ENCODE results near the gene MCF2. TPM values are rescaled to one million over a fixed set of nuclear protein-coding genes. Genes with fewer than 3 reads are reported as not detected.

MCF2 gene
- total RNA-seq, 1 experiment from 2014 or later, result 2.7 TPM

- no peaks in the 10 kb centered on the region for H3K4me1 ChIP-seq (ENCODE audit: insufficient read depth, low read length, poor library complexity, severe bottlenecking)
- intact Hi-C loops (cut with micrococcal nuclease; ENCODE audit: unreplicated experiment), result no loop called here
- H3K36me3 ChIP-seq (ENCODE audit: insufficient read depth, low read length, poor library complexity, severe bottlenecking), result no peaks in the 10 kb centered on the region
- ChIA-PET CTCF (no interaction called here), POLR2A (ENCODE audit: low non-redundant PET) (interaction anchor here (0.7 kb wide), 1 partner anchor 17 kb away, joined by 3 read pairs; no protein-coding TSS in a partner anchor)
- H3K9me3 ChIP-seq (ENCODE audit: low read depth, low read length, poor library complexity, severe bottlenecking), result no peaks in the 10 kb centered on the region
- H3K4me3 ChIP-seq (ENCODE audit: low read depth, low read length, poor library complexity, severe bottlenecking), result no peak overlapping the region
- TF ChIP-seq, protein P1, sequence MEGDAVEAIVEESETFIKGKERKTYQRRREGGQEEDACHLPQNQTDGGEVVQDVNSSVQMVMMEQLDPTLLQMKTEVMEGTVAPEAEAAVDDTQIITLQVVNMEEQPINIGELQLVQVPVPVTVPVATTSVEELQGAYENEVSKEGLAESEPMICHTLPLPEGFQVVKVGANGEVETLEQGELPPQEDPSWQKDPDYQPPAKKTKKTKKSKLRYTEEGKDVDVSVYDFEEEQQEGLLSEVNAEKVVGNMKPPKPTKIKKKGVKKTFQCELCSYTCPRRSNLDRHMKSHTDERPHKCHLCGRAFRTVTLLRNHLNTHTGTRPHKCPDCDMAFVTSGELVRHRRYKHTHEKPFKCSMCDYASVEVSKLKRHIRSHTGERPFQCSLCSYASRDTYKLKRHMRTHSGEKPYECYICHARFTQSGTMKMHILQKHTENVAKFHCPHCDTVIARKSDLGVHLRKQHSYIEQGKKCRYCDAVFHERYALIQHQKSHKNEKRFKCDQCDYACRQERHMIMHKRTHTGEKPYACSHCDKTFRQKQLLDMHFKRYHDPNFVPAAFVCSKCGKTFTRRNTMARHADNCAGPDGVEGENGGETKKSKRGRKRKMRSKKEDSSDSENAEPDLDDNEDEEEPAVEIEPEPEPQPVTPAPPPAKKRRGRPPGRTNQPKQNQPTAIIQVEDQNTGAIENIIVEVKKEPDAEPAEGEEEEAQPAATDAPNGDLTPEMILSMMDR (conservative IDR thresholded peaks at IDR 0.05; ENCODE audit: low read depth, low read length), result no peak
- TF ChIP-seq EZH2 (IDR thresholded peaks at IDR 0.05; ENCODE audit: borderline replicate concordance, low read depth, low read length, poor library complexity, severe bottlenecking), result no peak
- no peak for DNase-seq (ENCODE audit: low spot score)
- no TSS peak for BruUV-seq (replicated peaks)
- H3K27me3 ChIP-seq (replicated peaks; ENCODE audit: insufficient read depth, low read depth, low read length, poor library complexity), result no peaks in the 10 kb centered on the region
- no peak overlapping the region for H3K27ac ChIP-seq (ENCODE audit: low read depth, low read length, poor library complexity, severe bottlenecking)
Observed at GRCh38 chrX:139720979-139721378, 13.0 kb upstream of the MCF2 start.

GRCh38 chrX:139720136-139720535 is 12.2 kb upstream of the MCF2 start:
- POLR2A ChIA-PET (ENCODE audit: low non-redundant PET), result no interaction called here
- no peaks in the 10 kb centered on the region for H3K36me3 ChIP-seq (ENCODE audit: insufficient read depth, low read length, poor library complexity, severe bottlenecking)
- TF ChIP-seq, protein P1 (conservative IDR thresholded peaks at IDR 0.05; ENCODE audit: low read depth, low read length), result no peak
- TF ChIP-seq EZH2 (IDR thresholded peaks at IDR 0.05; ENCODE audit: borderline replicate concordance, low read depth, low read length, poor library complexity, severe bottlenecking), result no peak
- no peak for DNase-seq (ENCODE audit: low spot score)
- intact Hi-C loops (cut with micrococcal nuclease; ENCODE audit: unreplicated experiment), result no loop called here
- H3K9me3 ChIP-seq (ENCODE audit: low read depth, low read length, poor library complexity, severe bottlenecking), result no peaks in the 10 kb centered on the region
- no peaks in the 10 kb centered on the region for H3K4me1 ChIP-seq (ENCODE audit: insufficient read depth, low read length, poor library complexity, severe bottlenecking)
- CTCF ChIA-PET, result no interaction called here
- no peak overlapping the region for H3K4me3 ChIP-seq (ENCODE audit: low read depth, low read length, poor library complexity, severe bottlenecking)
- no peaks in the 10 kb centered on the region for H3K27me3 ChIP-seq (replicated peaks; ENCODE audit: insufficient read depth, low read depth, low read length, poor library complexity)
- no peak overlapping the region for H3K27ac ChIP-seq (ENCODE audit: low read depth, low read length, poor library complexity, severe bottlenecking)
- BruUV-seq (replicated peaks), result no TSS peak

GRCh38 chrX:139702658-139703057 is 5.3 kb downstream of the MCF2 start:
- Histone ChIP-seq H3K27ac (ENCODE audit: low read depth, low read length, poor library complexity, severe bottlenecking) (no peak overlapping the region), H3K36me3 (ENCODE audit: insufficient read depth, low read length, poor library complexity, severe bottlenecking) (no peaks in the 10 kb centered on the region), H3K27me3 (replicated peaks; ENCODE audit: insufficient read depth, low read depth, low read length, poor library complexity) (no peaks in the 10 kb centered on the region), H3K9me3 (ENCODE audit: low read depth, low read length, poor library complexity, severe bottlenecking) (no peaks in the 10 kb centered on the region), H3K4me1 (ENCODE audit: insufficient read depth, low read length, poor library complexity, severe bottlenecking) (no peaks in the 10 kb centered on the region), H3K4me3 (ENCODE audit: low read depth, low read length, poor library complexity, severe bottlenecking) (no peak overlapping the region)
- BruUV-seq (replicated peaks), result no TSS peak
- intact Hi-C loops (cut with micrococcal nuclease; ENCODE audit: unreplicated experiment), result no loop called here
- CTCF ChIA-PET, result no interaction called here
- POLR2A ChIA-PET (ENCODE audit: low non-redundant PET), result no interaction called here
- TF ChIP-seq, protein P1 (conservative IDR thresholded peaks at IDR 0.05; ENCODE audit: low read depth, low read length), result no peak
- no peak for TF ChIP-seq EZH2 (IDR thresholded peaks at IDR 0.05; ENCODE audit: borderline replicate concordance, low read depth, low read length, poor library complexity, severe bottlenecking)
- no peak for DNase-seq (ENCODE audit: low spot score)
